K562 (cell line): Measurements from ENCODE around the gene HMOX2. TPM values are rescaled to one million over a fixed set of nuclear protein-coding genes. Genes with fewer than 3 reads are reported as not detected.

Source experiments
- ATAC-seq: fragments of 200-7000 bp; cut with Tn5 transposase; 3 replicates; pipeline ENCODE4 v1.9.1; 2020; ENCODE audit warnings: moderate library complexity
- BruUV-seq: library from RNA; stranded (reverse); fragments of 400-500 nt; replicated peaks from 2 replicates; lab custom pipeline; 2021; lab: Mats Ljungman, UMichigan
- CTCF ChIA-PET: fragments of 300-600 bp; formaldehyde crosslinking; extraction: SDS; loops from one replicate; lab custom pipeline; 2021; ENCODE audit warnings: low intra/inter-chr PET ratio; lab: Yijun Ruan, JAX
- POLR2A ChIA-PET: fragments of 300-600, 350-650 bp; sonication (Branson Sonifier 250); formaldehyde crosslinking; extraction: SDS; loops from one replicate; lab custom pipeline; 2021; ENCODE audit warnings: antibody characterized with exemption, inconsistent platforms; lab: Yijun Ruan, JAX
- DNase-seq, 4 experiments: peaks; one replicate each; pipeline versions ENCODE4 v3.0.0 to v3.0.0-alpha.2; 2011 to 2018; ENCODE audit warnings: low spot score in 3 of 4, mixed read lengths in 3 of 4; ENCODE audit errors: extremely low read depth in 1 of 4
- FAIRE-seq: peaks from 2 replicates; lab custom pipeline; 2011; peaks lifted over from hg19 to GRCh38; lab: Jason Lieb, UNC
- H2AFZ ChIP-seq: 2 replicates; pipeline ENCODE4 v1.6.0; 2011; ENCODE audit warnings: low read depth, low read length, control low read depth, inconsistent platforms
- H3K27ac ChIP-seq: fragments of 200-600 bp; 3 replicates; pipeline ENCODE4 v1.8.0; 2011; ENCODE audit warnings: low read depth, mild to moderate bottlenecking, control low read depth, inconsistent platforms, low read length, moderate library complexity, mixed read lengths; ENCODE audit errors: extremely low read depth
- H3K27me3 ChIP-seq, 2 experiments: fragments of 300-600 bp in 1 of 2; 2 replicates in 1 of 2; 3 replicates in 1 of 2; pipeline versions ENCODE4 v1.6.0 to v1.8.0; 2011; ENCODE audit warnings: inconsistent platforms in 2 of 2, low read length in 2 of 2, mild to moderate bottlenecking in 1 of 2, mixed read lengths in 1 of 2, moderate library complexity in 1 of 2; ENCODE audit not compliant: control insufficient read depth in 2 of 2, insufficient read depth in 2 of 2
- H3K36me3 ChIP-seq: fragments of 300-600 bp; 3 replicates; pipeline ENCODE4 v1.8.0; 2011; ENCODE audit warnings: mild to moderate bottlenecking, low read length, inconsistent platforms; ENCODE audit not compliant: control insufficient read depth, insufficient read depth
- H3K4me1 ChIP-seq, 2 experiments: fragments of 200-600 bp in 1 of 2; replicated peaks in 1 of 2; 2 replicates in 1 of 2; 3 replicates in 1 of 2; pipeline versions ENCODE4 v1.5.1 to v1.8.0; 2011; ENCODE audit warnings: inconsistent platforms in 2 of 2, low read length in 2 of 2, mild to moderate bottlenecking in 1 of 2, mixed read lengths in 1 of 2, moderate library complexity in 1 of 2; ENCODE audit not compliant: control insufficient read depth in 2 of 2, insufficient read depth in 2 of 2
- H3K4me2 ChIP-seq: 2 replicates; pipeline ENCODE4 v1.6.1; 2011; ENCODE audit warnings: low read length, control low read depth, inconsistent platforms, mixed read lengths; ENCODE audit not compliant: insufficient read depth
- H3K4me3 ChIP-seq: fragments of 200-600 bp; sonication (generic), shearing (Covaris generic); 2 replicates; pipeline ENCODE4 v1.5.1; 2016; ENCODE audit warnings: control low read depth, inconsistent platforms
- H3K79me2 ChIP-seq: fragments of 200-600 bp; 3 replicates; pipeline ENCODE4 v1.8.0; 2011; ENCODE audit warnings: low read length, inconsistent platforms; ENCODE audit not compliant: control insufficient read depth, insufficient read depth
- H3K9ac ChIP-seq, 2 experiments: 2 replicates each; pipeline versions ENCODE4 v1.6.0 to v1.6.1; 2011; ENCODE audit warnings: low read depth in 2 of 2, low read length in 2 of 2, control low read depth in 1 of 2, inconsistent platforms in 1 of 2, mild to moderate bottlenecking in 1 of 2, mixed read lengths in 1 of 2; ENCODE audit not compliant: insufficient read depth in 1 of 2
- H3K9me1 ChIP-seq: one replicate; pipeline ENCODE4 v1.6.0; 2011; ENCODE audit warnings: inconsistent platforms, mild to moderate bottlenecking, low read length, moderate library complexity; ENCODE audit not compliant: control insufficient read depth, insufficient read depth
- H3K9me3 ChIP-seq: replicated peaks from 2 replicates; pipeline ENCODE4 v1.5.1; 2011; ENCODE audit warnings: low read depth, low read length, inconsistent platforms; ENCODE audit not compliant: control insufficient read depth, insufficient read depth
- H4K20me1 ChIP-seq: replicated peaks from 2 replicates; pipeline ENCODE4 v1.6.1; 2011; ENCODE audit warnings: low read length, inconsistent platforms, mixed read lengths; ENCODE audit not compliant: control insufficient read depth, insufficient read depth
- CBX3 ChIP-seq, 2 experiments: IDR thresholded peaks; 1 replicate in 1 of 2; 2 replicates in 1 of 2; pipeline ENCODE4 v1.6.1; 2012; ENCODE audit warnings: inconsistent platforms in 2 of 2, low read length in 2 of 2, borderline replicate concordance in 1 of 2, control low read depth in 1 of 2
- CHCHD3 ChIP-seq: fragments of 250-450 bp; sonication (Bioruptor Pico); IDR thresholded peaks from 2 replicates; pipeline ENCODE4 v2.1.2; 2022; ENCODE audit warnings: mild to moderate bottlenecking
- HDAC6 ChIP-seq: IDR thresholded peaks from 2 replicates; pipeline ENCODE4 v1.6.1; 2012; ENCODE audit warnings: low read depth, mild to moderate bottlenecking, control low read depth, inconsistent platforms, low read length, moderate library complexity
- HMBOX1 ChIP-seq: sonication (generic); IDR thresholded peaks from 2 replicates; pipeline ENCODE4 v1.6.1; 2016
- KLF13 ChIP-seq: fragments of 450-650 bp; IDR thresholded peaks from 2 replicates; pipeline ENCODE4 v1.6.1; 2016; ENCODE audit warnings: missing genetic modification characterization, low read depth, mild to moderate bottlenecking, missing compliant biosample characterization, moderate library complexity, borderline replicate concordance
- LARP7 ChIP-seq: fragments of 450-650 bp; IDR thresholded peaks from 2 replicates; pipeline ENCODE4 v1.6.1; 2016
- MECOM ChIP-seq: fragments of 250-450 bp; sonication (Bioruptor Pico); IDR thresholded peaks from 2 replicates; pipeline ENCODE4 v1.8.0; 2022; ENCODE audit warnings: inconsistent platforms
- NCOR1 ChIP-seq: fragments of 450-650 bp; IDR thresholded peaks from 2 replicates; pipeline ENCODE4 v1.6.1; 2016; ENCODE audit warnings: mild to moderate bottlenecking, moderate library complexity
- PTTG1 ChIP-seq: fragments of 450-650 bp; IDR thresholded peaks from 2 replicates; pipeline ENCODE4 v1.6.1; 2016; ENCODE audit warnings: low read depth, mild to moderate bottlenecking, missing genetic modification characterization, missing compliant biosample characterization
- SMAD3 ChIP-seq: fragments of 450-650 bp; formaldehyde crosslinking; conservative IDR thresholded peaks from 2 replicates; pipeline ENCODE4 v1.4.0; 2020; ENCODE audit warnings: mild to moderate bottlenecking
- SNRNP70 ChIP-seq: fragments of 200-400 bp; formaldehyde crosslinking; optimal IDR thresholded peaks from 2 replicates; pipeline ENCODE3; 2017; ENCODE audit warnings: low read depth, low read length
- TBL1XR1 ChIP-seq, 2 experiments: IDR thresholded peaks; 2 replicates each; pipeline ENCODE4 v1.6.1; 2012; ENCODE audit warnings: improper control_type of control experiment in 2 of 2, low read length in 2 of 2, mild to moderate bottlenecking in 1 of 2
- TBP ChIP-seq: optimal IDR thresholded peaks from 2 replicates; pipeline ENCODE3; 2011; ENCODE audit warnings: low read depth, low read length, improper control_type of control experiment
- TSHZ1 ChIP-seq: fragments of 250-450 bp; sonication (Bioruptor Pico); IDR thresholded peaks from 2 replicates; pipeline ENCODE4 v1.4.0; 2020; ENCODE audit warnings: mild to moderate bottlenecking, moderate library complexity
- ZKSCAN1 ChIP-seq: fragments of 150-350 bp; IDR thresholded peaks from 2 replicates; pipeline ENCODE4 v1.6.1; 2016; ENCODE audit warnings: low read depth, low read length
- ZKSCAN3 ChIP-seq: fragments of 250-450 bp; sonication (Bioruptor Pico); IDR thresholded peaks from 2 replicates; pipeline ENCODE4 v1.4.0; 2020
- ZNF133 ChIP-seq: fragments of 250-450 bp; sonication (Bioruptor Pico); IDR thresholded peaks from 2 replicates; pipeline ENCODE4 v1.4.0; 2020; ENCODE audit warnings: mild to moderate bottlenecking
- WGBS: fragments of 100-300 bp; shearing (Covaris generic); methylation state at CpG from one replicate; pipeline ENCODE4 v1.1.6; 2016; ENCODE audit warnings: low coverage, mixed read lengths; ENCODE audit not compliant: insufficient coverage; ENCODE audit errors: missing lambda C conversion rate; 5-methylcytosine and 5-hydroxymethylcytosine counted together
- in situ Hi-C: fragments of 300-500 bp; cut with MboI; formaldehyde crosslinking; loops from 4 replicates; pipeline ENCODE4 v1.15.0; 2018; ENCODE audit warnings: inconsistent platforms, mixed read lengths
- intact Hi-C: fragments of 100-400 bp; cut with micrococcal nuclease; formaldehyde crosslinking; loops from 2 replicates; pipeline ENCODE4 v1.14.2; 2022
- polyA plus RNA-seq, 8 experiments: library from polyadenylated mRNA; depleted of rRNA in 4 of 8; stranded (reverse) in 5 of 8; unstranded in 3 of 8; fragments of >200 nt; fragmentation: Nextera tagmentation in 2 of 8; fragmentation: Illumina TruSeq in 1 of 8; extraction: Ambion mirVana in 2 of 8; extraction: Trizol in 1 of 8; gene quantifications; 2 replicates each; pipeline versions ENCODE4 v1.2.1 to v1.2.3, GENCODE V29; 2011 to 2014; ENCODE audit warnings: inconsistent platforms in 1 of 8, missing spikeins in 1 of 8
- total RNA-seq, 7 experiments: library from RNA; depleted of rRNA in 6 of 7; stranded (reverse); fragments of >200 nt in 6 of 7; fragmentation: Illumina TruSeq in 2 of 7; extraction: Trizol in 2 of 7; gene quantifications; 2 replicates each; pipeline versions ENCODE4 v1.2.1 to v1.2.3, GENCODE V29; 2011 to 2021; ENCODE audit warnings: low replicate concordance in 1 of 7

The HMOX2 gene
- total and polyA plus RNA-seq, 9 of the 15 experiments (the other 6 are each of a cell fraction or from before 2014, with no cell fraction given): 26.8 to 87.4 (median 57.4) TPM

GRCh38 chr16:4529085-4530060 lies 53.2 kb downstream of the HMOX2 start:
- no peaks in the 10 kb centered on the region for H4K20me1 ChIP-seq
- H3K27me3 ChIP-seq: peaks cover 2 to 23% of the 10 kb centered on the region in 2 experiments; a peak in 2 of 5 replicates
- CTCF ChIA-PET: no interaction called here
- 33% methylated on average over 16 of the region's 16 CpGs for WGBS
- H3K27ac ChIP-seq: no peak overlapping the region
- H3K9ac ChIP-seq: 0 out of 4 replicates have a peak overlapping the region, but pooled peaks of 1 of the 2 experiments have one; percentile 59
- no peak for ATAC-seq
- no peaks in the 10 kb centered on the region for H3K36me3 ChIP-seq
- POLR2A ChIA-PET: interaction anchor here (0.7 kb wide), 1 partner anchor 70 kb away, joined by 3 read pairs; no protein-coding TSS in a partner anchor
- no peak for FAIRE-seq
- BruUV-seq: no TSS peak
- in situ Hi-C loops (no loop called here), intact Hi-C loops (loop anchor here (10.0 kb wide), 1 partner anchor 425 kb away; the partner anchor contains the start of gene SEC14L5)
- no peak for TF ChIP-seq ZKSCAN1
- TF ChIP-seq TBP: no peak
- no peak for TF ChIP-seq KLF13 (tag)
- no peak for TF ChIP-seq HDAC6
- no peak for TF ChIP-seq LARP7
- TF ChIP-seq SNRNP70: no peak
- no peak for TF ChIP-seq PTTG1 (tag)
- TF ChIP-seq HMBOX1: no peak
- no peak for TF ChIP-seq ZKSCAN3 (CRISPR knock-in tag)
- no peak for TF ChIP-seq TSHZ1 (CRISPR knock-in tag)
- no peak for TF ChIP-seq CBX3 (IDR thresholded peaks at IDR 0.05; ENCODE audit: borderline replicate concordance in 1 of 2, low read length in 2 of 2)
- no peak for TF ChIP-seq CHCHD3 (CRISPR knock-in tag)
- TF ChIP-seq ZNF133 (CRISPR knock-in tag): no peak
- TF ChIP-seq NCOR1: no peak
- TF ChIP-seq TBL1XR1 (IDR thresholded peaks at IDR 0.05; ENCODE audit: low read length in 2 of 2): no peak
- no peak for TF ChIP-seq SMAD3 (CRISPR knock-in tag)
- TF ChIP-seq MECOM (CRISPR knock-in tag): no peak
- no peaks in the 10 kb centered on the region for H3K9me1 ChIP-seq
- peak overlapping the region; percentile 53; the same call in 1 of the 2 replicates for H2AFZ ChIP-seq
- peaks cover 5 to 12% of the 10 kb centered on the region in 2 experiments; a peak in 4 of 5 replicates for H3K4me1 ChIP-seq
- DNase-seq: no peak
- no peak overlapping the region for H3K4me2 ChIP-seq
- no peaks in the 10 kb centered on the region for H3K79me2 ChIP-seq
- no peaks in the 10 kb centered on the region for H3K9me3 ChIP-seq
- H3K4me3 ChIP-seq: no peak overlapping the region
